Endothelial cell of umbilical vein (primary cell): Measurements from ENCODE around the gene FKBP6. TPM values are rescaled to one million over a fixed set of nuclear protein-coding genes. Genes with fewer than 3 reads are reported as not detected.
"Not testable (repeated sequence)": the region's sequence is repeated elsewhere in the genome, so short reads cannot be mapped to it uniquely, and the experiment has no call there.

ENCODE experiments used
- BruUV-seq: library from RNA; stranded (reverse); fragments of 400-500 nt; replicated peaks from 2 replicates; lab custom pipeline; 2021; lab: Mats Ljungman, UMichigan
- CTCF ChIA-PET: fragments of 300-600, 350-600 bp; sonication (Branson Sonifier 250); formaldehyde crosslinking; loops from one replicate; lab custom pipeline; 2021; ENCODE audit warnings: antibody characterized with exemption, inconsistent platforms; lab: Charles Lee
- POLR2A ChIA-PET: fragments of 300-600, 350-600 bp; sonication (Branson Sonifier 250); formaldehyde crosslinking; loops from one replicate; lab custom pipeline; 2021; ENCODE audit warnings: antibody characterized with exemption, inconsistent platforms; lab: Charles Lee
- DNase-seq: peaks from one replicate; pipeline ENCODE4 v3.0.0-alpha.2; 2011; ENCODE audit warnings: low read depth, low spot score
- FAIRE-seq: peaks from 2 replicates; lab custom pipeline; 2011; peaks lifted over from hg19 to GRCh38; lab: Jason Lieb, UNC
- H2AFZ ChIP-seq: 2 replicates; pipeline ENCODE4 v1.6.0; 2012; ENCODE audit warnings: low read depth, low read length, control low read depth, inconsistent platforms
- H3K27ac ChIP-seq: 2 replicates; pipeline ENCODE4 v1.5.1; 2011; ENCODE audit warnings: low read depth, mild to moderate bottlenecking, control low read depth, low read length, moderate library complexity; ENCODE audit not compliant: insufficient read depth
- H3K27me3 ChIP-seq, 2 experiments: 2 replicates each; pipeline versions ENCODE4 v1.6.0 to v1.6.1; 2011; ENCODE audit warnings: low read length in 2 of 2, mixed read lengths in 1 of 2; ENCODE audit not compliant: control insufficient read depth in 2 of 2, insufficient read depth in 2 of 2
- H3K36me3 ChIP-seq, 2 experiments: 2 replicates in 1 of 2; 3 replicates in 1 of 2; pipeline ENCODE4 v1.5.1; 2011; ENCODE audit warnings: low read length in 2 of 2, mild to moderate bottlenecking in 1 of 2, moderate library complexity in 1 of 2; ENCODE audit not compliant: control insufficient read depth in 2 of 2, insufficient read depth in 2 of 2; ENCODE audit errors: extremely low read depth in 1 of 2
- H3K4me1 ChIP-seq: 3 replicates; pipeline ENCODE4 v1.5.1; 2011; ENCODE audit warnings: mild to moderate bottlenecking, low read length; ENCODE audit not compliant: control insufficient read depth, insufficient read depth; ENCODE audit errors: extremely low read depth
- H3K4me2 ChIP-seq: 2 replicates; pipeline ENCODE4 v1.6.1; 2011; ENCODE audit warnings: low read length, control low read depth, mixed read lengths; ENCODE audit not compliant: insufficient read depth
- H3K4me3 ChIP-seq, 3 experiments: fragments of 200-600 bp in 1 of 3; sonication (generic), shearing (Covaris generic) in 1 of 3; replicated peaks in 1 of 3; 2 replicates each; pipeline ENCODE4 v1.5.1; 2011 to 2016; ENCODE audit warnings: control low read depth in 3 of 3, low read length in 3 of 3, mild to moderate bottlenecking in 2 of 3, inconsistent platforms in 1 of 3, low read depth in 1 of 3, moderate library complexity in 1 of 3; ENCODE audit not compliant: insufficient read depth in 1 of 3
- H3K79me2 ChIP-seq: 2 replicates; pipeline ENCODE4 v1.6.0; 2012; ENCODE audit warnings: low read length, inconsistent platforms; ENCODE audit not compliant: control insufficient read depth, insufficient read depth
- H3K9ac ChIP-seq: replicated peaks from 2 replicates; pipeline ENCODE3; 2011; ENCODE audit warnings: low read length, control low read depth; ENCODE audit not compliant: insufficient read depth; ENCODE audit errors: extremely low read depth
- H3K9me1 ChIP-seq: replicated peaks from 3 replicates; pipeline ENCODE4 v1.6.0; 2011; ENCODE audit warnings: mild to moderate bottlenecking, low read length; ENCODE audit not compliant: control insufficient read depth, insufficient read depth; ENCODE audit errors: extremely low read depth
- H3K9me3 ChIP-seq: replicated peaks from 2 replicates; pipeline ENCODE4 v1.5.1; 2012; ENCODE audit warnings: low read length, inconsistent platforms; ENCODE audit not compliant: control insufficient read depth, insufficient read depth
- H4K20me1 ChIP-seq: replicated peaks from 2 replicates; pipeline ENCODE3; 2011; ENCODE audit warnings: mild to moderate bottlenecking, low read length; ENCODE audit not compliant: control insufficient read depth, insufficient read depth; ENCODE audit errors: extremely low read depth
- EZH2 ChIP-seq: IDR thresholded peaks from 2 replicates; pipeline ENCODE4 v1.6.1; 2012; ENCODE audit warnings: borderline replicate concordance, low read depth, mild to moderate bottlenecking, moderate library complexity, low read length, inconsistent platforms; ENCODE audit not compliant: severe bottlenecking
- FOS ChIP-seq: IDR thresholded peaks from 2 replicates; pipeline ENCODE4 v1.6.1; 2011; ENCODE audit warnings: mild to moderate bottlenecking, low read length, moderate library complexity, borderline replicate concordance; ENCODE audit not compliant: insufficient read depth
- GATA2 ChIP-seq: IDR thresholded peaks from 2 replicates; pipeline ENCODE4 v1.7.0; 2011; ENCODE audit warnings: low read depth, mild to moderate bottlenecking, moderate library complexity, mixed read lengths, low read length; ENCODE audit not compliant: insufficient read length, insufficient read depth
- JUN ChIP-seq: IDR thresholded peaks from 2 replicates; pipeline ENCODE4 v1.6.1; 2011; ENCODE audit warnings: borderline replicate concordance, low read depth; ENCODE audit not compliant: insufficient read length, insufficient read depth
- MYC ChIP-seq: IDR thresholded peaks from one replicate; pipeline ENCODE4 v1.6.1; 2011; ENCODE audit warnings: mild to moderate bottlenecking, low read depth, low read length
- POLR2A ChIP-seq: IDR thresholded peaks from 2 replicates; pipeline ENCODE4 v1.6.1; 2012; ENCODE audit warnings: low read depth, mild to moderate bottlenecking, control low read depth, low read length
- POLR2AphosphoS5 ChIP-seq: IDR thresholded peaks from 2 replicates; pipeline ENCODE4 v1.6.1; 2012; ENCODE audit warnings: low read depth, mild to moderate bottlenecking, control low read depth, low read length, moderate library complexity; ENCODE audit not compliant: insufficient read depth
- dilution Hi-C: fragments of 300-500 bp; cut with MboI; formaldehyde crosslinking; loops from one replicate; pipeline ENCODE4 v1.15.0; 2019; ENCODE audit warnings: low sequenced_read_pairs; ENCODE audit not compliant: extremely low pct_ligation_motif_present
- intact Hi-C: fragments of 100-400 bp; cut with micrococcal nuclease; formaldehyde crosslinking; loops from one replicate; pipeline ENCODE4 v1.10.0; 2022
- polyA plus RNA-seq, 4 experiments: library from polyadenylated mRNA; depleted of rRNA in 3 of 4; stranded (reverse) in 3 of 4; unstranded in 1 of 4; fragments of >200 nt; gene quantifications; 2 replicates each; pipeline versions ENCODE4 v1.2.1 to v1.2.3, GENCODE V29; 2011 to 2012; ENCODE audit warnings: missing spikeins in 1 of 4
- total RNA-seq: library from RNA; stranded (reverse); gene quantifications from 2 replicates; pipeline ENCODE4 v1.2.3, GENCODE V29; 2021
- TF ChIP-seq, protein P1 (sequence below): IDR thresholded peaks from 2 replicates; pipeline ENCODE4 v1.6.1; 2011; ENCODE audit not compliant: insufficient read depth, insufficient read length
- TF ChIP-seq, protein P2 (sequence below), 2 donors: IDR thresholded peaks; 1 replicate in 1 of 2; 2 replicates in 1 of 2; pipeline ENCODE4 v1.5.1; 2011; ENCODE audit warnings: low read length in 2 of 2, mild to moderate bottlenecking in 2 of 2, moderate library complexity in 2 of 2, control low read depth in 1 of 2, inconsistent platforms in 1 of 2, low read depth in 1 of 2; ENCODE audit not compliant: insufficient read depth in 1 of 2; ENCODE audit errors: extremely low read depth in 1 of 2

FKBP6 gene
- total and polyA plus RNA-seq, 2 donors (not counting 3 experiments of a cell fraction or from before 2014, with no cell fraction given), result 0.04 TPM; not detected in 1

DNA sequence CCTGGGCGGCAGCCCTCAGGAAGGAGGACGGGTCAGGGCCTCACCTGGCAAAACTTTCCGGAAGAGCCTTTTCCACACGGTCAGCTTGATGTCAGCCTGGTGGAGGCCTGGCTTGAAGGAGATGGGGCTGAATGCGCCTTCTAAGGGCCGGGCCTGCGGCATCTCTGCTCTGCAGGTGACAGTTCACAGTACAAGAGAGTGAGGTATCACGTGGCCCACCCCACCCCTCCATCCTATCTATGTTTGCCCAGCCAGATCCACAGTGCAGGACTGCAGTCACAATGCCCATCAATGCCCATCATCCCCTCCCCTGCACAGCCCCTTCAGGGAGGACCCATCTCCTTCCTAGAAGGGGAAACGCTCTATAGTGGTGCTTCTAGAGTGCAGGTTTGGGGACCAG, 11.4 kb upstream of the FKBP6 start:
- CTCF ChIA-PET, result no interaction called here

DNA sequence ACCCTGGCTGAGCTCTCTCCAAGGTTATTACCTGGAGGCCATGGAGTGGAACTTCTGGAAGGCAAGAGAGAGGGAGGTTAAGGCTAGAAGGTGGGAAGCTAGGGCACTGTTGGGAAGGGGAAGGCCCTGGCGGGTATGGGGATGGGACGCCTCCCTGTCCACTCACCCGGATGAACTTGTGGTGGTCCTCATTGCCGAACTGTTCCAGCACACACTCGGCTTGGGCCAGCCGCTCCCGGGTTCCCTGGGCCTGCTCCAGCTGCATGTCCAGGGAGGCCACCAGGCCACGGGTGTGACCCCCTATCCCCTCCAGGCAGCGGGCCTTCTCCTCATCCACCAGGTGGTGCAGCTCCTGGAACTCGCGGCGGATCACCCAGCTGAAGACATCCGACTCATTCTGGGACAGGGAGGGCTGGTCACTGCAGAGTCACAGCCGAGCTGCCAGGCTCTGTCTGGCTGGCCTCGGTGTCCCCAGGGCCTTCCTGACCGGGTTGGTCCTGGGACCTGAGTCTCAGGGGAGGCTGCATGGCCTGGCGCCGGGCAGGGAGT, 9.2 kb upstream of the FKBP6 start:
- H3K79me2 ChIP-seq, DNase-seq, H3K9ac ChIP-seq, H4K20me1 ChIP-seq, H3K4me2 ChIP-seq, BruUV-seq, H3K4me1 ChIP-seq, POLR2A ChIA-PET, H3K4me3 ChIP-seq, H3K27ac ChIP-seq, H2AFZ ChIP-seq, dilution Hi-C loops, H3K27me3 ChIP-seq, H3K36me3 ChIP-seq, FAIRE-seq, H3K9me1 ChIP-seq, H3K9me3 ChIP-seq, intact Hi-C loops: not testable (repeated sequence)
- CTCF ChIA-PET, result interaction anchor here (1.6 kb wide), 1 partner anchor 134 kb away, joined by 3 read pairs; no protein-coding TSS in a partner anchor

More for the DNA sequence above, 11.4 kb upstream of the FKBP6 start:
- H4K20me1 ChIP-seq, result no peaks in the 10 kb centered on the region
- intact Hi-C loops (no loop called here), dilution Hi-C loops (no loop called here)
- no peaks in the 10 kb centered on the region for H3K9me3 ChIP-seq
- no peak overlapping the region for H3K27ac ChIP-seq
- BruUV-seq, result no TSS peak
- H3K36me3 ChIP-seq, result no peaks in the 10 kb centered on the region
- no peak overlapping the region for H2AFZ ChIP-seq
- FAIRE-seq, result no peak
- H3K79me2 ChIP-seq, result no peaks in the 10 kb centered on the region
- no peak overlapping the region for H3K4me3 ChIP-seq
- TF ChIP-seq FOS (no peak), MYC (no peak), GATA2 (no peak), POLR2A (no peak), JUN (no peak), EZH2 (no peak), POLR2AphosphoS5 (no peak)
- TF ChIP-seq, protein P1, sequence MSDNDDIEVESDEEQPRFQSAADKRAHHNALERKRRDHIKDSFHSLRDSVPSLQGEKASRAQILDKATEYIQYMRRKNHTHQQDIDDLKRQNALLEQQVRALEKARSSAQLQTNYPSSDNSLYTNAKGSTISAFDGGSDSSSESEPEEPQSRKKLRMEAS, result no peak
- TF ChIP-seq, protein P2, sequence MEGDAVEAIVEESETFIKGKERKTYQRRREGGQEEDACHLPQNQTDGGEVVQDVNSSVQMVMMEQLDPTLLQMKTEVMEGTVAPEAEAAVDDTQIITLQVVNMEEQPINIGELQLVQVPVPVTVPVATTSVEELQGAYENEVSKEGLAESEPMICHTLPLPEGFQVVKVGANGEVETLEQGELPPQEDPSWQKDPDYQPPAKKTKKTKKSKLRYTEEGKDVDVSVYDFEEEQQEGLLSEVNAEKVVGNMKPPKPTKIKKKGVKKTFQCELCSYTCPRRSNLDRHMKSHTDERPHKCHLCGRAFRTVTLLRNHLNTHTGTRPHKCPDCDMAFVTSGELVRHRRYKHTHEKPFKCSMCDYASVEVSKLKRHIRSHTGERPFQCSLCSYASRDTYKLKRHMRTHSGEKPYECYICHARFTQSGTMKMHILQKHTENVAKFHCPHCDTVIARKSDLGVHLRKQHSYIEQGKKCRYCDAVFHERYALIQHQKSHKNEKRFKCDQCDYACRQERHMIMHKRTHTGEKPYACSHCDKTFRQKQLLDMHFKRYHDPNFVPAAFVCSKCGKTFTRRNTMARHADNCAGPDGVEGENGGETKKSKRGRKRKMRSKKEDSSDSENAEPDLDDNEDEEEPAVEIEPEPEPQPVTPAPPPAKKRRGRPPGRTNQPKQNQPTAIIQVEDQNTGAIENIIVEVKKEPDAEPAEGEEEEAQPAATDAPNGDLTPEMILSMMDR (IDR thresholded peaks at IDR 0.05; ENCODE audit: extremely low read depth in 1 of 2, insufficient read depth in 1 of 2, low read depth in 1 of 2, low read length in 2 of 2), result no peak
- DNase-seq, result no peak
- no peaks in the 10 kb centered on the region for H3K27me3 ChIP-seq
- no peak overlapping the region for H3K4me2 ChIP-seq
- H3K4me1 ChIP-seq, result no peaks in the 10 kb centered on the region
- no peak overlapping the region for H3K9ac ChIP-seq
- POLR2A ChIA-PET, result no interaction called here
- H3K9me1 ChIP-seq, result no peaks in the 10 kb centered on the region

DNA sequence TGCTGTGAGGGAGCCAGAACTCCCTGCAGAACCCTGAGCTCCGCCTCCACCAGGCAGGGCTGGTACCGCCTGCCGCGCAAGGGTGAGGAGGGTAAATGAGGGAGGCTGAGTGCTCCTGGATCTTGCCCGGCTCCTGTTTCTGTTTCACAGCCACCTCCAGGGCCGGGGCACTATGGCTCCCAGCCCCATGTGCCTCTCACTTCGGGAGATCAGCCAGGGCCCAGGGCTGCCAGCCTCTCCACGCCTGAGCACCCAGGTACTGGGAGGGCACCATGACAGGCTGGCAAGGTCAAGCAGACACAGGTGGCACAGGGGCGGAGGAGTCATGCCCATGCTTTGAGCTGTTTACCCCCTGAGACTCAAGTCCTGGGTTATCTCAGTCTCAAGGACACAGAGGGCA, 8.4 kb upstream of the FKBP6 start:
- dilution Hi-C loops, H3K79me2 ChIP-seq, H3K9me3 ChIP-seq, intact Hi-C loops, H4K20me1 ChIP-seq, BruUV-seq, H3K9ac ChIP-seq, H3K4me2 ChIP-seq, H2AFZ ChIP-seq, POLR2A ChIA-PET, H3K27ac ChIP-seq, H3K4me3 ChIP-seq, H3K36me3 ChIP-seq, H3K4me1 ChIP-seq, FAIRE-seq, DNase-seq, H3K27me3 ChIP-seq, H3K9me1 ChIP-seq: not testable (repeated sequence)
- CTCF ChIA-PET, result interaction anchor here (1.6 kb wide), 1 partner anchor 133 kb away, joined by 3 read pairs; no protein-coding TSS in a partner anchor
